ENCODE data around the gene ARHGAP24.

GRCh38 chr4:85751866-85752265 is 276.9 kb downstream of the ARHGAP24 start:
- TF ChIP-seq CTCF (IDR thresholded peaks at IDR 0.05) (no peak), POLR2A (IDR thresholded peaks at IDR 0.05) (no peak)

All from ovary (tissue), 3 donors.